Panc1 (cell line): ENCODE measurements around the gene PIEZO1.

Source experiments
- CTCF ChIP-seq: fragments of 450-650 bp; IDR thresholded peaks from 2 replicates; pipeline ENCODE4 v1.5.1; 2017; ENCODE audit warnings: mild to moderate bottlenecking
- POLR2AphosphoS5 ChIP-seq: IDR thresholded peaks from 2 replicates; pipeline ENCODE4 v1.6.1; 2012; ENCODE audit warnings: mild to moderate bottlenecking, low read depth, low read length, moderate library complexity
- REST ChIP-seq, 2 experiments: IDR thresholded peaks; 2 replicates each; pipeline ENCODE4 v1.6.1; 2011 to 2012; ENCODE audit warnings: low read depth in 2 of 2, control low read depth in 1 of 2, low read length in 1 of 2, mild to moderate bottlenecking in 1 of 2, moderate library complexity in 1 of 2; ENCODE audit not compliant: insufficient read depth in 1 of 2
- SIN3A ChIP-seq: IDR thresholded peaks from 2 replicates; pipeline ENCODE4 v1.6.1; 2012; ENCODE audit warnings: low read depth, mild to moderate bottlenecking, low read length, moderate library complexity, borderline replicate concordance; ENCODE audit not compliant: insufficient read depth

GRCh38 chr16:88764913-88765349, 20.1 kb downstream of the PIEZO1 start:
- TF ChIP-seq SIN3A (no peak), CTCF (no peak), REST (IDR thresholded peaks at IDR 0.05; ENCODE audit: insufficient read depth in 1 of 2, low read depth in 2 of 2, low read length in 1 of 2) (no peak), POLR2AphosphoS5 (no peak)
